ENCODE measurements around the gene NOL6. TPM values are rescaled to one million over a fixed set of nuclear protein-coding genes. Genes with fewer than 3 reads are reported as not detected.
"Not testable (repeated sequence)": the region's sequence is repeated elsewhere in the genome, so short reads cannot be mapped to it uniquely, and the experiment has no call there.

Gene NOL6
- total RNA-seq, 1 experiment from 2014 or later, result 48.5 TPM

DNA sequence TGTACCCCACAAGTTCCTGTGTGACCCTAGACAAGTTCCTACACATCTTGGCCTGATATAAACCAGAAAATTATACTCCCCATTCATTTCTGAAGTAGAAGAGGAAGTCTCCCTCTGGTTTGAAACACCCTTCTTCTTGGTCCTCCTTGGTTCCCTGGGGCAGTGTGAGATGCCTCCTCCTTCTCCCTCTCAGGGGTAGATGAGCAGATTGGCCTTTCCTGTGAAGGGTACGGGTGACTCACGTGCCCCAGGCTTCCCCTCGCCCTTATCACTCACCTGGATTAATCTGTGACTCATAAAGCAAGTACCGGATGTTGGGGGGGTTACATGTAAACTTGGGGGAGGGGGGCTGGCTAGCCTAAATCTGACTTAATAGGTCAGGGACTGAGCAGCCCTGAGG is 15.3 kb downstream of the NOL6 start (continued):
- TF ChIP-seq, protein P1, sequence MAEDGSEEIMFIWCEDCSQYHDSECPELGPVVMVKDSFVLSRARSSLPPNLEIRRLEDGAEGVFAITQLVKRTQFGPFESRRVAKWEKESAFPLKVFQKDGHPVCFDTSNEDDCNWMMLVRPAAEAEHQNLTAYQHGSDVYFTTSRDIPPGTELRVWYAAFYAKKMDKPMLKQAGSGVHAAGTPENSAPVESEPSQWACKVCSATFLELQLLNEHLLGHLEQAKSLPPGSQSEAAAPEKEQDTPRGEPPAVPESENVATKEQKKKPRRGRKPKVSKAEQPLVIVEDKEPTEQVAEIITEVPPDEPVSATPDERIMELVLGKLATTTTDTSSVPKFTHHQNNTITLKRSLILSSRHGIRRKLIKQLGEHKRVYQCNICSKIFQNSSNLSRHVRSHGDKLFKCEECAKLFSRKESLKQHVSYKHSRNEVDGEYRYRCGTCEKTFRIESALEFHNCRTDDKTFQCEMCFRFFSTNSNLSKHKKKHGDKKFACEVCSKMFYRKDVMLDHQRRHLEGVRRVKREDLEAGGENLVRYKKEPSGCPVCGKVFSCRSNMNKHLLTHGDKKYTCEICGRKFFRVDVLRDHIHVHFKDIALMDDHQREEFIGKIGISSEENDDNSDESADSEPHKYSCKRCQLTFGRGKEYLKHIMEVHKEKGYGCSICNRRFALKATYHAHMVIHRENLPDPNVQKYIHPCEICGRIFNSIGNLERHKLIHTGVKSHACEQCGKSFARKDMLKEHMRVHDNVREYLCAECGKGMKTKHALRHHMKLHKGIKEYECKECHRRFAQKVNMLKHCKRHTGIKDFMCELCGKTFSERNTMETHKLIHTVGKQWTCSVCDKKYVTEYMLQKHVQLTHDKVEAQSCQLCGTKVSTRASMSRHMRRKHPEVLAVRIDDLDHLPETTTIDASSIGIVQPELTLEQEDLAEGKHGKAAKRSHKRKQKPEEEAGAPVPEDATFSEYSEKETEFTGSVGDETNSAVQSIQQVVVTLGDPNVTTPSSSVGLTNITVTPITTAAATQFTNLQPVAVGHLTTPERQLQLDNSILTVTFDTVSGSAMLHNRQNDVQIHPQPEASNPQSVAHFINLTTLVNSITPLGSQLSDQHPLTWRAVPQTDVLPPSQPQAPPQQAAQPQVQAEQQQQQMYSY (CRISPR knock-in tag; IDR thresholded peaks at IDR 0.05), result no peak
- no peak for TF ChIP-seq ZNF416 (CRISPR knock-in tag; IDR thresholded peaks at IDR 0.05)

DNA sequence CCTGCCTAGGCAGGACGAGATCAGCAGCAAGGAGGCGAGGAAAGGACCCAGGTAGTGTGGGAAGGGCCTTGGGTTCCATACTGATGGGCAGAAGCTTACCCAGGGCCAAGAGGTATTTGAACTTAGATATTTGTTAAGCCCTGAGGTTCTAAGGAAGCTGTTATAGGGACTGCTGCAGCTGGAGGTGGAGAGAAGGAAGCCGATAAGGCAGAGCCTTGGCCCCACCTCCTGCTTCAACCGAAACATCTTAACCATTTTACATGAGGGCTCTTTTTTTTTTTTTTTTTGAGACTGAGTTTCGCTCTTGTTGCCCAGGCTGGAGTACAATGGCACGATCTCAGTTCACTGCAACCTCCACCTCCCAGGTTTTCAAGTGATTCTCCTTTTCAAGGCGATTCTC is 17.8 kb downstream of the NOL6 start:
- Mint-ChIP-seq H3K27ac (no peak overlapping the region), H3K4me3 (no peak overlapping the region), H3K4me1 (peaks cover 12% of the 10 kb centered on the region), H3K36me3 (no peaks in the 10 kb centered on the region; the same call in 1 of the 2 replicates), H3K27me3 (ENCODE audit: low read depth) (no peaks in the 10 kb centered on the region), H3K9me3 (no peaks in the 10 kb centered on the region)
- DNase-seq (ENCODE audit: low spot score) (no peak), ATAC-seq (no peak)
- CTCF ChIA-PET, result interaction anchor here (0.6 to 1.1 kb wide), 4 partner anchors 10 to 191 kb away, joined by 3 to 5 read pairs (median 4); partner anchors contain the start of genes BAG1, CHMP5 and NOL6
- POLR2A ChIA-PET, result interaction anchor here (0.8 kb wide), 1 partner anchor 9 kb away, joined by 3 read pairs; the partner anchor contains the start of gene AQP3
- no peak for TF ChIP-seq TEAD4 (CRISPR knock-in tag; IDR thresholded peaks at IDR 0.05)

DNA sequence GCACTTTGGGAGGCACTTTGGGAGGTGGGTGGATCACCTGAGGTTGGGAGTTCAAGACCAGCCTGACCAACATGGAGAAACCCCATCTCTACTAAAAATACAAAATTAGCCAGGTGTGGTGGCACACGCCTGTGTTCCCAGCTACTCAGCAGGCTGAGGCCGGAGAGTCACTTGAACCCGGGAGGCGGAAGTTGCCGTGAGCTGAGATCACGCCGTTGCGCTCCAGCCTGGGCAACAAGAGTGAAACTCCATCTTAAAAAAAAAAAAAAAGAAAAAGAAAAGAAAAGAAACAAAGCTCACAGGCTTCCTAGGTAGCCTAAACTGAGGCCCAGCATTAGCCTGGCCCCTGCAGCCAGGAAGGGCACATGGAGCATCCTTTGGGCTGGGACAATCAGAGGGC is 18.3 kb downstream of the NOL6 start:
- H3K36me3 Mint-ChIP-seq; H3K27me3 Mint-ChIP-seq (ENCODE audit: low read depth); ATAC-seq; H3K4me3 Mint-ChIP-seq; POLR2A ChIA-PET; H3K9me3 Mint-ChIP-seq; H3K27ac Mint-ChIP-seq; DNase-seq (ENCODE audit: low spot score): not testable (repeated sequence)
- H3K4me1 Mint-ChIP-seq, result peaks cover 12% of the 10 kb centered on the region
- CTCF ChIA-PET, result interaction anchor here (0.6 to 1.1 kb wide), 4 partner anchors 11 to 191 kb away, joined by 3 to 5 read pairs (median 4); partner anchors contain the start of genes BAG1, CHMP5 and NOL6

DNA sequence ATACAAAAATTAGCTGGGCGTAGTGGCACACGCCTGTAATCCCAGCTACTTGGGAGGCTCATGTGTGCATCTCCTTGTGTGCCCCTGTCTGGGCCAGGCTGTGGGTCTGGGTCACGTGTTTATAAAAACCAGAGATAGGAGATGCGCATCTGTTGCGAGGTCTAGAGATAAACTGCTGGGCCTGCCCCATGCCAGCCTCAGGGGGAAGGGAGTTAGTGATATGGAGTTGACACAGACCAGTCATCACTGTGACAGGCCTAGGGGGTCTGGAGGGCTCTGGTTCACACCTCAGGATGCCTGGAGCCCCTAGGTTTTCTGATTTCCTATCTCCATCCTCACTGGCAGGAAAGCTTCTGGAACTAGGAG is 19.1 kb downstream of the NOL6 start:
- H3K27me3 Mint-ChIP-seq (ENCODE audit: low read depth); H3K36me3 Mint-ChIP-seq; H3K4me3 Mint-ChIP-seq; ATAC-seq; DNase-seq (ENCODE audit: low spot score); H3K27ac Mint-ChIP-seq; H3K9me3 Mint-ChIP-seq; POLR2A ChIA-PET: not testable (repeated sequence)
- CTCF ChIA-PET, result interaction anchor here (1.0 to 4.0 kb wide), 7 partner anchors 9 to 124 kb away, joined by 4 to 110 read pairs (median 43); partner anchors contain the start of gene AQP7
- peaks cover 12% of the 10 kb centered on the region for H3K4me1 Mint-ChIP-seq

DNA sequence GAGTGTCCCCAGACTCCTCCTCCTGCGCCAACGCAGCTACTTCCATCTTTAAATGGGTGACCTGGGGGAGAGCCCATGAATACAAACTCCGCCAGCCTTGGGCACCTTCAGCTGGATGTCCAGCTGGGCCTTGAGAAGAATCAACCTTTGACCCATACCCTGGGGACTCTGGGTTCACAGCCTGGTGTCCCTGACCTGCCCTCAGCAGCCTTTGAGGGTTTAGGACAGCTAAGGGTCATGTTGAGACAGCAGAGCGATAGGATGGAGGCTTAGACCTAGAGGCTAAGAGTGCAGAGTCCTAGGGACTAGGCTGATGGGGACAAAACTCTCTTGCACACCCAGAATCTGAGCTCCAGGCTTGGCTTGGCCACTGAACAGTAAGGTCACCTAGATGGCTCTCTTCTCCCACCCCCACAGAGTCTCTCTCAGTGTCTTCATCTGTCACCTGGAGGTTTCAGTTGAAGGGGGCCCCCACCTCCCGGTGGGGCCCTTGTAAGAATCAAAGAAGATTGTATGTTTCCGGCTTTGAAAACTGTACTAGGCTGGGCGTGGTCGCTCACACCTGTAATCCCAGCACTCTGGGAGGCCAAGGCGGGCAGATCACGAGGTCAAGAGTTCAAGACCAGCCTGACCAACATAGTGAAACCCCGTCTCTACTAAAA is 19.6 kb downstream of the NOL6 start:
- H3K9me3 Mint-ChIP-seq, result no peaks in the 10 kb centered on the region
- H3K4me1 Mint-ChIP-seq, result peaks cover 12% of the 10 kb centered on the region
- DNase-seq (ENCODE audit: low spot score), result no peak
- no peaks in the 10 kb centered on the region for H3K27me3 Mint-ChIP-seq (ENCODE audit: low read depth)
- no peak overlapping the region for H3K27ac Mint-ChIP-seq
- no peak for ATAC-seq
- no peak overlapping the region for H3K4me3 Mint-ChIP-seq
- CTCF ChIA-PET, result interaction anchor here (1.0 to 4.0 kb wide), 15 partner anchors 10 to 170 kb away, joined by 3 to 110 read pairs (median 27); partner anchors contain the start of genes AQP7 and NOL6
- TF ChIP-seq, protein P2, sequence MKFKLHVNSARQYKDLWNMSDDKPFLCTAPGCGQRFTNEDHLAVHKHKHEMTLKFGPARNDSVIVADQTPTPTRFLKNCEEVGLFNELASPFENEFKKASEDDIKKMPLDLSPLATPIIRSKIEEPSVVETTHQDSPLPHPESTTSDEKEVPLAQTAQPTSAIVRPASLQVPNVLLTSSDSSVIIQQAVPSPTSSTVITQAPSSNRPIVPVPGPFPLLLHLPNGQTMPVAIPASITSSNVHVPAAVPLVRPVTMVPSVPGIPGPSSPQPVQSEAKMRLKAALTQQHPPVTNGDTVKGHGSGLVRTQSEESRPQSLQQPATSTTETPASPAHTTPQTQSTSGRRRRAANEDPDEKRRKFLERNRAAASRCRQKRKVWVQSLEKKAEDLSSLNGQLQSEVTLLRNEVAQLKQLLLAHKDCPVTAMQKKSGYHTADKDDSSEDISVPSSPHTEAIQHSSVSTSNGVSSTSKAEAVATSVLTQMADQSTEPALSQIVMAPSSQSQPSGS (CRISPR knock-in tag; IDR thresholded peaks at IDR 0.05; ENCODE audit: borderline replicate concordance, low read depth), result no peak
- TF ChIP-seq GABPB1 (CRISPR knock-in tag; IDR thresholded peaks at IDR 0.05), result no peak
- TF ChIP-seq ELF4 (CRISPR knock-in tag; IDR thresholded peaks at IDR 0.05; ENCODE audit: low read depth), result no peak
- POLR2A ChIA-PET, result no interaction called here
- no peaks in the 10 kb centered on the region for H3K36me3 Mint-ChIP-seq

DNA sequence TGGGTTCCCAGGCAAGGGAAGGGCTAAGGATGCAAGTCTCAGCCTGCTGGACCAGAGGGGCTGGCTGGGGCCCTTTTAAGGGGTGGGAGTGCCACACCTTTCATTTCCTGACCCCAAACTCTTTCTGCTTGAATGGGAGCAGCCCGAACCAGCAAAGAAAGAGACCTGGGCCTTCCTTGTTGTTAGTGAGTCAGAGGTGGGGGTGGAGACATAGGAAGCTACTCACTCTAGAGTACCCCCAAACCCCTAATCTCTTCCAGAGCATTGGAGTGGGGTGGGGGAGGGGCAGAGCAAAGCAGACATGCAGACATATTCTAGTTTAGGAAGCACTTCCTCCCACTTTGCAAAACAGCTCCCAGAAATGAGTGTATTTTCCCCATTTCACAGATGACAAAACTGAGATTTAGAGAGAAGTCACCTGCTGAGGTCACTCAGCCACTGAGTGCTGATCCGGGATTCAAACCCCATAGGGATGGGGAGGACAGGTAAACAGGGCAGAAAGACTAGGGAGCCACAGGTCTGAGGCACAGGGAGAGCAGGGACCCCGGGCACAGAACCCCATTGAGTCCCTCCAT is 20.4 kb downstream of the NOL6 start:
- Mint-ChIP-seq H3K27ac (no peak overlapping the region), H3K4me1 (peaks cover 12% of the 10 kb centered on the region)
- POLR2A ChIA-PET, result interaction anchor here (0.6 kb wide), 1 partner anchor 376 kb away, joined by 3 read pairs; no protein-coding TSS in a partner anchor

More for the DNA sequence above, 20.4 kb downstream of the NOL6 start:
- Mint-ChIP-seq H3K4me3 (no peak overlapping the region), H3K9me3 (no peaks in the 10 kb centered on the region), H3K27me3 (ENCODE audit: low read depth) (peaks cover 5% of the 10 kb centered on the region), H3K36me3 (no peaks in the 10 kb centered on the region)
- CTCF ChIA-PET, result interaction anchor here (0.6 to 4.0 kb wide), 48 partner anchors 8 to 269 kb away, joined by 3 to 110 read pairs (median 6); partner anchors contain the start of genes ANKRD18B, AQP7, NFX1 and NOL6
- TF ChIP-seq JAZF1 (CRISPR knock-in tag; IDR thresholded peaks at IDR 0.05), result no peak
- TF ChIP-seq, protein P3, sequence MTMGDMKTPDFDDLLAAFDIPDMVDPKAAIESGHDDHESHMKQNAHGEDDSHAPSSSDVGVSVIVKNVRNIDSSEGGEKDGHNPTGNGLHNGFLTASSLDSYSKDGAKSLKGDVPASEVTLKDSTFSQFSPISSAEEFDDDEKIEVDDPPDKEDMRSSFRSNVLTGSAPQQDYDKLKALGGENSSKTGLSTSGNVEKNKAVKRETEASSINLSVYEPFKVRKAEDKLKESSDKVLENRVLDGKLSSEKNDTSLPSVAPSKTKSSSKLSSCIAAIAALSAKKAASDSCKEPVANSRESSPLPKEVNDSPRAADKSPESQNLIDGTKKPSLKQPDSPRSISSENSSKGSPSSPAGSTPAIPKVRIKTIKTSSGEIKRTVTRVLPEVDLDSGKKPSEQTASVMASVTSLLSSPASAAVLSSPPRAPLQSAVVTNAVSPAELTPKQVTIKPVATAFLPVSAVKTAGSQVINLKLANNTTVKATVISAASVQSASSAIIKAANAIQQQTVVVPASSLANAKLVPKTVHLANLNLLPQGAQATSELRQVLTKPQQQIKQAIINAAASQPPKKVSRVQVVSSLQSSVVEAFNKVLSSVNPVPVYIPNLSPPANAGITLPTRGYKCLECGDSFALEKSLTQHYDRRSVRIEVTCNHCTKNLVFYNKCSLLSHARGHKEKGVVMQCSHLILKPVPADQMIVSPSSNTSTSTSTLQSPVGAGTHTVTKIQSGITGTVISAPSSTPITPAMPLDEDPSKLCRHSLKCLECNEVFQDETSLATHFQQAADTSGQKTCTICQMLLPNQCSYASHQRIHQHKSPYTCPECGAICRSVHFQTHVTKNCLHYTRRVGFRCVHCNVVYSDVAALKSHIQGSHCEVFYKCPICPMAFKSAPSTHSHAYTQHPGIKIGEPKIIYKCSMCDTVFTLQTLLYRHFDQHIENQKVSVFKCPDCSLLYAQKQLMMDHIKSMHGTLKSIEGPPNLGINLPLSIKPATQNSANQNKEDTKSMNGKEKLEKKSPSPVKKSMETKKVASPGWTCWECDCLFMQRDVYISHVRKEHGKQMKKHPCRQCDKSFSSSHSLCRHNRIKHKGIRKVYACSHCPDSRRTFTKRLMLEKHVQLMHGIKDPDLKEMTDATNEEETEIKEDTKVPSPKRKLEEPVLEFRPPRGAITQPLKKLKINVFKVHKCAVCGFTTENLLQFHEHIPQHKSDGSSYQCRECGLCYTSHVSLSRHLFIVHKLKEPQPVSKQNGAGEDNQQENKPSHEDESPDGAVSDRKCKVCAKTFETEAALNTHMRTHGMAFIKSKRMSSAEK (CRISPR knock-in tag; IDR thresholded peaks at IDR 0.05; ENCODE audit: borderline replicate concordance), result no peak
- ATAC-seq, result no peak
- no peak for DNase-seq (ENCODE audit: low spot score)

All from WTC11 (cell line).